NCI-H2107 treated with DMSO at 0.1 percent for 48 hours (cell line): ENCODE results near the gene ADAMTS15.

Source experiments
- DNase-seq: peaks from one replicate; lab custom pipeline; 2025; ENCODE audit not compliant: unreplicated experiment; lab: John Stamatoyannopoulos, UW

Gene ADAMTS15, protein sequence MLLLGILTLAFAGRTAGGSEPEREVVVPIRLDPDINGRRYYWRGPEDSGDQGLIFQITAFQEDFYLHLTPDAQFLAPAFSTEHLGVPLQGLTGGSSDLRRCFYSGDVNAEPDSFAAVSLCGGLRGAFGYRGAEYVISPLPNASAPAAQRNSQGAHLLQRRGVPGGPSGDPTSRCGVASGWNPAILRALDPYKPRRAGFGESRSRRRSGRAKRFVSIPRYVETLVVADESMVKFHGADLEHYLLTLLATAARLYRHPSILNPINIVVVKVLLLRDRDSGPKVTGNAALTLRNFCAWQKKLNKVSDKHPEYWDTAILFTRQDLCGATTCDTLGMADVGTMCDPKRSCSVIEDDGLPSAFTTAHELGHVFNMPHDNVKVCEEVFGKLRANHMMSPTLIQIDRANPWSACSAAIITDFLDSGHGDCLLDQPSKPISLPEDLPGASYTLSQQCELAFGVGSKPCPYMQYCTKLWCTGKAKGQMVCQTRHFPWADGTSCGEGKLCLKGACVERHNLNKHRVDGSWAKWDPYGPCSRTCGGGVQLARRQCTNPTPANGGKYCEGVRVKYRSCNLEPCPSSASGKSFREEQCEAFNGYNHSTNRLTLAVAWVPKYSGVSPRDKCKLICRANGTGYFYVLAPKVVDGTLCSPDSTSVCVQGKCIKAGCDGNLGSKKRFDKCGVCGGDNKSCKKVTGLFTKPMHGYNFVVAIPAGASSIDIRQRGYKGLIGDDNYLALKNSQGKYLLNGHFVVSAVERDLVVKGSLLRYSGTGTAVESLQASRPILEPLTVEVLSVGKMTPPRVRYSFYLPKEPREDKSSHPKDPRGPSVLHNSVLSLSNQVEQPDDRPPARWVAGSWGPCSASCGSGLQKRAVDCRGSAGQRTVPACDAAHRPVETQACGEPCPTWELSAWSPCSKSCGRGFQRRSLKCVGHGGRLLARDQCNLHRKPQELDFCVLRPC

GRCh38 chr11:130448416-130449309 lies at the start of gene ADAMTS15:
Gene ADAMTS15, plus strand, starts transcription at chr11:130448645. Its CDS starts 329 bp downstream, at chr11:130448974.
- peak; percentile 74 for DNase-seq

GRCh38 chr11:130399196-130399595 lies 49.2 kb upstream of the ADAMTS15 start:
- DNase-seq, result no peak

DNA sequence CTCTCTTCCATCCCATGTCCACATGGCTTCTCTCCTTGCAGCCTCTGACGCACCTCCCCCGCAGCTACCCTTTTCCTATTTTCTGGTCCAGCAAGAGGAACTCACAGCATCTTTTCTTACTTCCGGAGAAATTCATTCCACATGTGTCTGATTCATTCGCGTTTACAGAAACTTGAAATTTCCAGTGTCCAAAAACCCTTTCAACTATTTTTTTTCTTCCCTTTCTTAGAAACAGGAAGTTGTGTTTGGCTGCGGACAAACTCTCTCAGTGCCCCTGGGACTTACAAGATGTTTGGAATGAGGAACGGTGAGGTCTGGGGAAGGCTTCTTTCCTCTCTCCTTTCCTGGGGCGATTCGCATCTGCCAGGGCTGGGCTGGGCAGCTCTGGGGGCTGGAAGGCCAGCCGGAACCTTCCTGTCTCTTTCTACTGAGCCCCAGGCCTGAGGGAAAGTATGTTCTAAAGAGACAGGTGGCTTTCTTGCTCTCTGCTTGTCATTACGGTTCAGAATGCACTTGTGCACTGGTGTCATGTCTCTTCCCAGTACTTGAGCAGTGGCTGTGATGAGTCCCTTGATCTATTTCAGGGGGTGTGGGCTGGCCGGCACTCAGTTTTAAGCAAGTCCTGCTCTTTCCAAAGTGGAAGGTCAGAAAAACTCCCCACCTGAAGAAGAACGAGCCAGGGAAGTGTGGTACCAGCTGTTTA lies 47.5 kb upstream of the ADAMTS15 start:
- no peak for DNase-seq

GRCh38 chr11:130402570-130402969 lies 45.9 kb upstream of the ADAMTS15 start:
- DNase-seq, result no peak

DNA sequence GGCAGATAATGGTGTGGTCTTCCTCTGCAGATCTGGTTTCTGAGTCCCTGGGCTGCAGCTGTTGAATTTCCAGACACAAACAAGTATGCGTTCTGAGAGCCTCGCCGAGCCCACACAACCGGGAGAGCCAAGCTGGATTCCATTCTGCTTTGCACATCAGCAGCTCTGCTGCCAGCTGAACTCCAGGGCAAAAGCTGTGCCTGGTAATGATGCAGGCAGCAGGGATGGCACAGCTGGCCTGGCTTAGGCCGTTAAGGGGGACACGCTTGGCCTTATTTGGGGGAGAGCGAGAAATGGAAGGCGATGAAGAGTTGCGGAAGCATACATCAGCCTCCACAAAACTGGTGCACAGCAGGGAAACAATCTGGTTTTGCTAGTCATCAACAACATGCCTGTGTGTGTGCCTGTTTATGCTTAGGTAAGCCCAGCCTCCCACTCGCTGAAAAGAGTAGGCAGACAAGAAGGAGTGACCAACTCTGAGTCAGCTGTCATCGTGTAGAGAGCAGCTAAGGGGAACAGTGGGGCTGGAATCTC lies 45.1 kb upstream of the ADAMTS15 start:
- no peak for DNase-seq

DNA sequence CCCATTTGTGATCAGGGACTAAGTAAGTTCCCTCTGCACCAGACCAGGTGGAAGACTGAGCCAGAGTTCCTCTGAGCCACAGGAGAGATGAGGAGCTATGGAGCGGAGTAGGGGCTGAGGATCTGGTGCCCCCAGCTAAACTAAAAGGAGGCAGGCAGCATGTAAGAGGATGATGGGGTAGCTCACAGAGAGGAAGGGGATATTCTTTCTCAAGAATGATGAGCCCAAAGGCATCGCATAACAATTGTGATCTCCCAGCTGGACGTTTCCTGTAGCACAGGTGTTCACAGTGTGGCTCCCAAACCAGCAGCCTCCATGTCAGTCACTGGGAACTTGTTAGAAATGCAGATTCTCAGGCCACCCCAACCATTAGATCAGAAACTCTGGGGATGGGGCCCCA lies 44.5 kb upstream of the ADAMTS15 start:
- DNase-seq, result no peak

DNA sequence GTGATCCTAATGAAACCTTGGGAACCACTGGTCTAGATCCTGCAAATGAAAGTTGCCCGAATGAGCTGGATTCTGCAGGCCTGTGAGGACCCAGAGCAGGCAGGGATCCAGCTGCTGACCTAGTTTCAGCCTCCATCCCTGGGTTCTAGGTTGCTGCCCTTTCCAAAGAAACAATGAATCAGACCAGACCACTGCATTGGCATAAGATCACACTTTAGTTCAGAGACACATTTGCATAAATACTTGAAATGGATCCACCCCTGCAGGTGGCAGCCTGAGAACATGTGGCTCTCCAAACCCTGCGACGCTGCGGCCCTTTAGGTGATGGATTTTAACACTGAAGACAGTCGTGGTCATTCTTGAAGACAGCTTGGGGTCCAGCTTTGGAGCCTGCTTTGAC lies 43.7 kb upstream of the ADAMTS15 start:
- DNase-seq, result no peak

- DNase-seq, result no peak
Observed at GRCh38 chr11:130405428-130405827, 43.0 kb upstream of the ADAMTS15 start.

DNA sequence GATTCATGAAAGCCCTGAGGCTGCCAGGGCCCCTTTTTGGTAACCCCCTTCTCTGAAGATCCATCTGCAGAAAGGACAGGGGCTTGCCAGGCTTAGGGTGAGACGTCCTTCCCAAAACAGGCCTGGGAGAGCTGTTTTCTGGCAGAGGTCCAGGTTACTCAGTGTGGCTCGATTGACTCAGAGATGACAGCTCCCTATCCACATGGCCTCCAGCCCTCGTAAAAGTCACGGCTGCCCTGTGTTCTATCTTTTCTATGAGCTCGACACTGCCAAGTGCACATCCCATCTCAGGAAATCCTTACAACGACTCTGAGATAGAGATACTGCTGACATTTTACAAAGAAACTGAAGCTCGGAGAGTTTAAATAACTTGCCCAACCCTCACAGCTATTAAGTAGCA lies 40.5 kb upstream of the ADAMTS15 start:
- no peak for DNase-seq

GRCh38 chr11:130408401-130408890 lies 40.0 kb upstream of the ADAMTS15 start:
- DNase-seq, result no peak

DNA sequence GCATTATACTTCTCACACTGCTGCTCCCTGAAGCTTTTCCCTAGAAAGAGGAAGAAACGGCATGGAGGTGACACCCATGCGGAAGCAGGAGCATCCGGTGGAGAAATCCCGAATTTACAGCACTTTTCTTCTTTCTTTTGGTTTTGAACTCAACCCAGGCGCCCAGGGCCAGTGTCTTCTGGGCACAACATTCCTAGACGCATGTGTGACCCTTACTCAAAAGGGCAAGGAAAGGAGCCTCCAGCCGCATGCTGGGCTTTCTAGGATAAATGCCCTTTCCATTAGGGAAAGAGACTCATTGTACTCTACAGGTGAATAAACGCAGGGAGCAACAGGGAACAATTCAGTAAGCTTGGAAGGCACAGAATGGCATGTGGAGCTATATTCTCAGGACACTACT lies 39.5 kb upstream of the ADAMTS15 start:
- no peak for DNase-seq

DNA sequence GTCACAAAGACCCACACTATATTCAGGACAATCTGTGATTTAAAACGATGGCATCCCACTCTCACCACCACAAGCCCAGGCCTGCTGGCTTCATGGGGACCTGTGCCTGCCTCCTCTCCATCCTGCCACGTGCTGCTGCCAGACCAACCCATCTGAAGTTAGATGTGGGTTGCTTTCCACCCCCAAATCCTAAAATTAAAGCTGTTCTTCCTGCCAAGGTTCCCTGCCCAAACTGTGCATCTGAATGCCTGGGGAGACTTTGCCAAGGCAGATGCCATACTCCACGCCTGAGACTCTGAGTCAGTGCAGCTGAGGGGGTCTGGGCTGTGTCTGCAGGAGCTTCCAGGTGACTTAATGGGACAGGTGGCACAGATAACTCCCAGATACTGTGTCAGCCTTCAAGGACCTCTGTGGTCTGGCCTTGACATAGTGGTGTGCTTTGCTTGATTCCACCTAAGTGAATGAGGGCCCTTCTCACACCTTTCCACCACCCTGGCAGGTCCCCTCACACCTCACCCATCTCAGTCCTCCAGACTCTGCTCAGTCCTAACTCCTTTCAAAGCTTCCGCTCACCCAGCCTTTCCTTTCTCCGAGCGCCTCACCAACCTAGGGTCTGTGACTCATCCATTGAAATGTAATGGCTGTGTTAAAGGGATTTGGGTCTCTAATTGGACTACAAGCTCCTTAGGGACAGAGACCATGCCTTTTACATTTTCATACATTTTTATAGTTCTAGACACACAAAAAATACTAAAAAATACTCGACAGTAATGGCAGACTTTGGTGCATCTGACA lies 38.7 kb upstream of the ADAMTS15 start:
- DNase-seq, result no peak

- no peak for DNase-seq
Observed at GRCh38 chr11:130411223-130411622, 37.2 kb upstream of the ADAMTS15 start.

GRCh38 chr11:130413405-130414106 lies 34.9 kb upstream of the ADAMTS15 start:
- no peak for DNase-seq

DNA sequence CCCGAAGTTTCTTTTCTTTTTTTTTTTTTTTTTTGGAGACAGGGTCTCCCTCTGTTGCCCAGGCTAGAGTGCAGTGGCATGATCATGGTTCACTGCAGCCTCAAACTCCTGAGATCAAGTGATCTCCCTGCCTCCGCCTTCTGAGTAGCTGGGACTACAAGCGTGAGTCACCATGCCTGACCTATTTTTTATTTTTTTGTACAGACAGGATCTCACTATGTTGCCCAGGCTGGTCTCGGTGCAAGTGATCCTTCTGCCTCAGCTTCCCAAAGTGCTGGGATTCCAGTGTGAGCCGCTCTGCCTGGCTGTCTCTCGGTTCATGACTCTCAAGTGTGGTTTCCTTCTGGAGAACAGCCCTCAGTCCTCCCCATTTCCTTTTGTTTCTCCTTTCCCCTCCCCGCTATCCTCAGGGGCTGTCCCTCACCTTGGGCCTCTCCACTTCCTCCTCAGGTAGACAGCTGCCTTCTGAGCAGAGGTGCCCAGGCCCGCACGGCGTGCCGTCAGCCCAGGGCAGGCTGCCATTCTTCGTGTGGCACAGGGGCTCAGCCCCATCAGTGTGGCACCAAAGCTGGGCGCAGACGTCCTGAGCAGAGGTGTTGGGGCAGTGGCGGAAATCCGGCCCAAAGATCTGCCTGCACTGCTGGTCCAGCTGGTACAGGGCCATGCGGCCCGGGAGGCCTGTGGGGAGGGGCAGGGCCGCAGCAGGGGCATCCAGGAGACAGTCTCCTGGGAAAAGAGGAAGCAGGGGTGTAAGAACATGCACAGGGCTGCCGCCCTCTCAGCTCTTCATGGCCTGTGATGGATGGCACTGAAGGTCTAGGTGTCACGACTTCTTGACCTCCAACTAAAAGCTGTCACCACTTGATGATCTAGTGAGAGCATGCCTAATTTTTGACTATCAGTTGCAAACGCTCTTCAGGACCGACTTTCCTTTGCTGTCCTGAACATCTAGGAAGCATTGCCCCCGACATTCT lies 34.1 kb upstream of the ADAMTS15 start:
- DNase-seq, result no peak

- no peak for DNase-seq
Observed at GRCh38 chr11:130415731-130416529, 32.5 kb upstream of the ADAMTS15 start.

DNA sequence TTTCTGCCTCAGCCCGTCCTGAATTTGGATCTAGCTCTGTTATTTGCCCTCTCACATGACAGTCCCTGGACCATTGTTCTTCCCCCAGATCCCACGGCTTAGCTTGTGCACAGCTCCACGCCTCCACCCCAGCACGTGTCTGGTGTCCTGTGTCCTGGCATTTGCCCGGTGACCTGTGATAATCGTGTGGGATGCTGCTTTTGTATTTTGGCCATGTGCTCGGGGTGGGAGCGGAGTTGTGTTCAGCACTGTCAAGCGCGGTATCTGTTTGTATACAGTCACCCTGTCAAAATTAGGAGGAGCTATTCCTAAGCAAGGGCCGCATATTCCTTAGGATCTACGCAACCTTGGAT lies 31.9 kb upstream of the ADAMTS15 start:
- DNase-seq, result no peak
